Measurements from ENCODE around the gene VAMP2. TPM values are rescaled to one million over a fixed set of nuclear protein-coding genes. Genes with fewer than 3 reads are reported as not detected.

Gene VAMP2
- total and polyA plus RNA-seq, 9 donors: 35.5 to 233 (median 118) TPM

- Histone ChIP-seq H3K9me3 (no peaks in the 10 kb centered on the region), H3K4me1 (ENCODE audit: insufficient read depth) (peaks cover 16% of the 10 kb centered on the region), H3K4me3 (peak within 1 kb of the TSS; percentile 97), H3K36me3 (no peaks in the 10 kb centered on the region), H3K27ac (peak within 1 kb of the TSS; percentile 72 to 84), H3K27me3 (no peaks in the 10 kb centered on the region)
- DNase-seq: peak; percentile 94 to 97 (median 95)
- intact Hi-C loops (cut with DNase I): loop anchor here (2.0 to 10.0 kb wide), 5 partner anchors 32 to 1175 kb away; partner anchors contain the start of genes HES7 (in 1 of the 4) and RNASEK (in 1 of the 4)
- 0 to 1% (median 0%) methylated on average over 40 to 70 of the region's 70 CpGs for WGBS, 3 donors
- TF ChIP-seq POLR2A (IDR thresholded peaks at IDR 0.05): peak; percentile 82
- no peak for TF ChIP-seq EP300 (IDR thresholded peaks at IDR 0.05)
- TF ChIP-seq, protein P1, sequence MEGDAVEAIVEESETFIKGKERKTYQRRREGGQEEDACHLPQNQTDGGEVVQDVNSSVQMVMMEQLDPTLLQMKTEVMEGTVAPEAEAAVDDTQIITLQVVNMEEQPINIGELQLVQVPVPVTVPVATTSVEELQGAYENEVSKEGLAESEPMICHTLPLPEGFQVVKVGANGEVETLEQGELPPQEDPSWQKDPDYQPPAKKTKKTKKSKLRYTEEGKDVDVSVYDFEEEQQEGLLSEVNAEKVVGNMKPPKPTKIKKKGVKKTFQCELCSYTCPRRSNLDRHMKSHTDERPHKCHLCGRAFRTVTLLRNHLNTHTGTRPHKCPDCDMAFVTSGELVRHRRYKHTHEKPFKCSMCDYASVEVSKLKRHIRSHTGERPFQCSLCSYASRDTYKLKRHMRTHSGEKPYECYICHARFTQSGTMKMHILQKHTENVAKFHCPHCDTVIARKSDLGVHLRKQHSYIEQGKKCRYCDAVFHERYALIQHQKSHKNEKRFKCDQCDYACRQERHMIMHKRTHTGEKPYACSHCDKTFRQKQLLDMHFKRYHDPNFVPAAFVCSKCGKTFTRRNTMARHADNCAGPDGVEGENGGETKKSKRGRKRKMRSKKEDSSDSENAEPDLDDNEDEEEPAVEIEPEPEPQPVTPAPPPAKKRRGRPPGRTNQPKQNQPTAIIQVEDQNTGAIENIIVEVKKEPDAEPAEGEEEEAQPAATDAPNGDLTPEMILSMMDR (IDR thresholded peaks at IDR 0.05): no peak
Measured at GRCh38 chr17:8189711-8190477, 27.1 kb upstream of the VAMP2 start, which contains the start of gene BORCS6. BORCS6 (minus strand) TSS chr17:8190180; CDS start chr17:8190140, 40 bp downstream.

- peak in 4 of 5 donors; percentile 50 to 61 (median 57) for DNase-seq
Measured at GRCh38 chr17:8189041-8189710, 26.4 kb upstream of the VAMP2 start.

DNA sequence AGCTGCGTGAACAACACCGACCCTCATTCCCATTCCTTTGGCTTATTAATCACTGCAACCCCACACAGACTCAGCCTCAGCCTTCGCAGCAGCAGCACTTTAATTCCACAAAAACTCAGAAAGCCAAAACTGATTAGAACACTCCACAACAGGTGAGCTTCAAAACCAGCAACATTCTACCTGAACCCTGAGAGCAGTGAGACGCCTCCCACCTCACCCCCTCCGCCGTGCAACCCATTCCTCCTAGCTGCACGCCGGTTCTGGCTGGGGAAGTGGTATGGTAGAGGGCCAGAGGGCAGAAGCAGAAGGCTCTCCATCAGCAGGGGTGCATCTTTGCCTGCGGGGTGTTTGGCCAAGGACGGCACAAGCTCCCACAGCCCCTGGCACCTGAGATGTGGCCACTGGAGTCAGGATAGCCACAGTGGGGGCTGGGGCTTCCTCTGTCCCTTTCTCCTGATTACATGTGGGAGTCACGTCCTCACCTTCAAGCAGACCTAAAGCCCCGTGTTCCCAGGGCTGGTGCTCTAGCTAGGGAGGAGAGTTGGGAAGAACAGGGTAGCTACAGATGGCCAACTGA lies 25.6 kb upstream of the VAMP2 start:
- intact Hi-C loops (cut with DNase I): loop anchor here (2.0 to 10.0 kb wide), 5 partner anchors 34 to 1174 kb away; partner anchors contain the start of genes HES7 (in 1 of the 4) and RNASEK (in 1 of the 4)
- H3K27ac ChIP-seq: peak overlapping the region; percentile 36 to 84
- DNase-seq: peak in 2 of 5 donors; percentile 51 to 53
- H3K4me3 ChIP-seq: peak overlapping the region; percentile 97
- H3K4me1 ChIP-seq (ENCODE audit: insufficient read depth): peaks cover 16% of the 10 kb centered on the region
- 33 to 38% (median 36%) methylated on average over 12 of the region's 12 CpGs for WGBS, 3 donors
- no peaks in the 10 kb centered on the region for H3K9me3 ChIP-seq
- no peak for TF ChIP-seq POLR2A (IDR thresholded peaks at IDR 0.05)
- TF ChIP-seq, protein P1 (IDR thresholded peaks at IDR 0.05): no peak
- H3K27me3 ChIP-seq: no peaks in the 10 kb centered on the region
- H3K36me3 ChIP-seq: no peaks in the 10 kb centered on the region

More at GRCh38 chr17:8189041-8189710, 26.4 kb upstream of the VAMP2 start:
- intact Hi-C loops (cut with DNase I): loop anchor here (2.0 to 10.0 kb wide), 5 partner anchors 33 to 1174 kb away; partner anchors contain the start of genes HES7 (in 1 of the 4) and RNASEK (in 1 of the 4)
- H3K4me3 ChIP-seq: peak overlapping the region; percentile 97
- H3K9me3 ChIP-seq: no peaks in the 10 kb centered on the region
- TF ChIP-seq, protein P1 (IDR thresholded peaks at IDR 0.05): no peak
- TF ChIP-seq EP300 (IDR thresholded peaks at IDR 0.05) (no peak), POLR2A (IDR thresholded peaks at IDR 0.05) (no peak)
- H3K4me1 ChIP-seq (ENCODE audit: insufficient read depth): peaks cover 16% of the 10 kb centered on the region
- no peaks in the 10 kb centered on the region for H3K27me3 ChIP-seq
- peak overlapping the region; percentile 72 to 84 for H3K27ac ChIP-seq
- 3 to 7% (median 5%) methylated on average over 38 to 67 of the region's 67 CpGs for WGBS, 3 donors
- no peaks in the 10 kb centered on the region for H3K36me3 ChIP-seq

Data from ovary (tissue), 9 donors.